Measurements from ENCODE around the gene NKX1-1.

DNA sequence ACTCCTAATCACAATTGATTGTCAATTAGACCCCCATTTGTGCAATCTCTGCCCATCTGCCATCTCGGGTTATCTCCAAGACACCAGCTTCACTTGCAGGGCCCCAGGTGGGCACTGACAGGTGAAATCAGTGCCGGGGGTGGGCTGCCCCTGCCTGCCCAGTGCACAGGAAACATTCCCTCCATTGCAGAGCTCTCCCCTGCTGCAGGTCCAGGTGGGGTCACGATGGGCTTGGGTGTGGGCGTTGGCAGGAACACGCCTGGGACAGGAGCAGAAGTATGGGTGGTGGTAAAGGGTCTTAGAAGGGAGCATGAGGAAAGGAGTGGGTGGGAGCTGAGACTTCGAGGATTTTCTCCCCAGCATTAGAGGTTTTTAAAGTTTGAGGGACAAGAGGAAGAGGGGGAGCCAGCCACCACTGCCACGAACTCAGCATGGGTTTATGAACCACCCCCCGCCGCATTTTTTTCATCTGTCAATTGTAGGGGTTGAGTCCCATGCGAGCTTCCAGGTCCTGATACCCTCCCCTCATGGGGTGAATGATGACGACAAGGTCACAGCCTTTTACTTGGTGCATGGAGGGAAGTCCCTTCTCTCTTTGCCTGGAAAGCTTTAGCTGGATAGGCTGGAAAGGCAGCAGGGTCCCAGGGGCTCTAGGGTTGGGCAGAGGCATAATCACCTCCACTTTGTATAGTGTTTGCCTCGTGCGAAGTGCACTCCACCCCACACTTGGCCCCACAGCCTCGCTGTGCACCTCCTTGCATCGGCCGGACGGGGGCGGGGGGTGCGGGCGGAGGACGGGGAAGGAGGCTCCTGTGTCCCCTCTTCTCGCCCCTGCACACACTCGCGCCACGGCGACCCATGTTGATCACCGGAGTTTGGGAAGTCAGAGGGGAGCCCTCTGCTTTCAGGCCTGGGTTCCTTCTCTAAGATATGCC lies 3.5 kb upstream of the NKX1-1 start:
- no peak for TF ChIP-seq EZH2phosphoT487 (IDR thresholded peaks at IDR 0.05; ENCODE audit: borderline replicate concordance, low read length)
- TF ChIP-seq, protein P1, sequence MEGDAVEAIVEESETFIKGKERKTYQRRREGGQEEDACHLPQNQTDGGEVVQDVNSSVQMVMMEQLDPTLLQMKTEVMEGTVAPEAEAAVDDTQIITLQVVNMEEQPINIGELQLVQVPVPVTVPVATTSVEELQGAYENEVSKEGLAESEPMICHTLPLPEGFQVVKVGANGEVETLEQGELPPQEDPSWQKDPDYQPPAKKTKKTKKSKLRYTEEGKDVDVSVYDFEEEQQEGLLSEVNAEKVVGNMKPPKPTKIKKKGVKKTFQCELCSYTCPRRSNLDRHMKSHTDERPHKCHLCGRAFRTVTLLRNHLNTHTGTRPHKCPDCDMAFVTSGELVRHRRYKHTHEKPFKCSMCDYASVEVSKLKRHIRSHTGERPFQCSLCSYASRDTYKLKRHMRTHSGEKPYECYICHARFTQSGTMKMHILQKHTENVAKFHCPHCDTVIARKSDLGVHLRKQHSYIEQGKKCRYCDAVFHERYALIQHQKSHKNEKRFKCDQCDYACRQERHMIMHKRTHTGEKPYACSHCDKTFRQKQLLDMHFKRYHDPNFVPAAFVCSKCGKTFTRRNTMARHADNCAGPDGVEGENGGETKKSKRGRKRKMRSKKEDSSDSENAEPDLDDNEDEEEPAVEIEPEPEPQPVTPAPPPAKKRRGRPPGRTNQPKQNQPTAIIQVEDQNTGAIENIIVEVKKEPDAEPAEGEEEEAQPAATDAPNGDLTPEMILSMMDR (IDR thresholded peaks at IDR 0.05; ENCODE audit: low read depth, low read length, poor library complexity, severe bottlenecking), result no peak
